Panc1 (cell line): ENCODE results near the gene UBTD2. TPM values are rescaled to one million over a fixed set of nuclear protein-coding genes. Genes with fewer than 3 reads are reported as not detected.

Experiments
- ATAC-seq: fragments of 200-7000 bp; cut with Tn5 transposase; 2 replicates; pipeline ENCODE4 v1.9.1; 2020; ENCODE audit warnings: mild to moderate bottlenecking, moderate library complexity
- BruUV-seq: library from RNA; stranded (reverse); fragments of 400-500 nt; replicated peaks from 2 replicates; lab custom pipeline; 2021; lab: Mats Ljungman, UMichigan
- CTCF ChIA-PET: fragments of 300-600 bp; sonication (Branson Sonifier 250); formaldehyde crosslinking; loops from one replicate; lab custom pipeline; 2022; ENCODE audit warnings: antibody characterized with exemption; lab: Charles Lee
- POLR2A ChIA-PET: fragments of 300-600 bp; sonication (Branson Sonifier 250); formaldehyde crosslinking; loops from one replicate; lab custom pipeline; 2022; ENCODE audit warnings: antibody characterized with exemption; lab: Charles Lee
- DNase-seq: peaks from one replicate; pipeline ENCODE4 v3.0.0-alpha.2; 2010; ENCODE audit warnings: low read depth, low spot score
- H3K27ac ChIP-seq: 2 replicates; pipeline ENCODE4 v1.5.1; 2011; ENCODE audit warnings: mild to moderate bottlenecking, low read length, inconsistent platforms
- H3K27me3 ChIP-seq: fragments of 200-500 bp; sonication (Bioruptor generic); 2 replicates; pipeline ENCODE4 v1.6.0; 2014; ENCODE audit warnings: low read length, inconsistent platforms; ENCODE audit not compliant: control insufficient read depth, insufficient read depth
- H3K36me3 ChIP-seq: fragments of 200-500 bp; sonication (Bioruptor generic); 2 replicates; pipeline ENCODE4 v1.5.1; 2014; ENCODE audit warnings: inconsistent platforms, mild to moderate bottlenecking, low read length, moderate library complexity; ENCODE audit not compliant: control insufficient read depth, insufficient read depth
- H3K4me1 ChIP-seq: 2 replicates; pipeline ENCODE4 v1.5.1; 2011; ENCODE audit warnings: inconsistent platforms, mild to moderate bottlenecking, low read length, moderate library complexity; ENCODE audit not compliant: control insufficient read depth, insufficient read depth
- H3K4me3 ChIP-seq, 2 experiments: 2 replicates each; pipeline ENCODE4 v1.5.1; 2011 to 2012; ENCODE audit warnings: low read depth in 2 of 2, low read length in 2 of 2, mild to moderate bottlenecking in 2 of 2, inconsistent platforms in 1 of 2, moderate library complexity in 1 of 2
- H3K9me3 ChIP-seq: fragments of 200-500 bp; sonication (Bioruptor generic); 2 replicates; pipeline ENCODE4 v1.5.1; 2014; ENCODE audit warnings: low read depth, mild to moderate bottlenecking, inconsistent platforms, low read length, moderate library complexity; ENCODE audit not compliant: control insufficient read depth, insufficient read depth
- POLR2AphosphoS5 ChIP-seq: IDR thresholded peaks from 2 replicates; pipeline ENCODE4 v1.6.1; 2012; ENCODE audit warnings: mild to moderate bottlenecking, low read depth, low read length, moderate library complexity
- SIN3A ChIP-seq: IDR thresholded peaks from 2 replicates; pipeline ENCODE4 v1.6.1; 2012; ENCODE audit warnings: low read depth, mild to moderate bottlenecking, low read length, moderate library complexity, borderline replicate concordance; ENCODE audit not compliant: insufficient read depth
- TCF7L2 ChIP-seq: IDR thresholded peaks from 2 replicates; pipeline ENCODE4 v1.6.1; 2011; ENCODE audit warnings: mild to moderate bottlenecking, low read depth, low read length, inconsistent platforms
- in situ Hi-C: cut with HindIII; loops from 2 replicates; pipeline ENCODE4 v1.10.0; 2016; ENCODE audit warnings: low sequenced_read_pairs, low pct_unique_long_range_greater_than_20kb
- intact Hi-C: fragments of 100-400 bp; cut with micrococcal nuclease; formaldehyde crosslinking; loops from one replicate; pipeline ENCODE4 v1.10.0; 2022; ENCODE audit not compliant: unreplicated experiment
- total RNA-seq: library from RNA; stranded (reverse); gene quantifications from one replicate; pipeline ENCODE4 v1.2.1, GENCODE V29; 2021; ENCODE audit not compliant: unreplicated experiment
- TF ChIP-seq, protein P1 (sequence below): fragments of 450-650 bp; IDR thresholded peaks from 2 replicates; pipeline ENCODE4 v1.5.1; 2017; ENCODE audit warnings: mild to moderate bottlenecking
- TF ChIP-seq, protein P2 (sequence below), 2 experiments: IDR thresholded peaks; 2 replicates each; pipeline ENCODE4 v1.6.1; 2011 to 2012; ENCODE audit warnings: low read depth in 2 of 2, control low read depth in 1 of 2, low read length in 1 of 2, mild to moderate bottlenecking in 1 of 2, moderate library complexity in 1 of 2; ENCODE audit not compliant: insufficient read depth in 1 of 2

UBTD2 gene
- total RNA-seq, 1 experiment from 2014 or later, result 32.5 TPM

DNA sequence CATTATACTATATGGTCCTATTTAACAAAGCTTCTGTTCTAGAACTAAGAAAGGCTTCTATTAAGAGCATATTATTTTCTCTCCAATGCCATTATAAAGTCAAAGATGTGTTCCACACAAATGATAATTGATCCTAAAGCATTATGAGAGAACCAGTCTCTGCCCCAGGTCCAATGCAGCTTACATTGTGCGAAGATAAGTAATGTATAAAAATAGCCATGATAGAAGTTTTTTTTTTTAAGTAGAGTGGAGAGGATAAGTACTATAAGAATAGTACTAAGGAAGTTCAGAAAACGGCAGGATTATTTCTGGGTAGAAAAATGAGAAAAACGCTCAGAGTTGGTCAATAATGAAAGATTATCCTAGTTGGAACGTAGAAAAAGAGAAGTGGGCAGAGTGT lies 15.6 kb downstream of the UBTD2 start:
- Histone ChIP-seq H3K4me1 (peaks cover 17% of the 10 kb centered on the region), H3K27me3 (no peaks in the 10 kb centered on the region), H3K4me3 (no peak overlapping the region), H3K27ac (no peak overlapping the region), H3K36me3 (no peaks in the 10 kb centered on the region), H3K9me3 (no peaks in the 10 kb centered on the region)
- POLR2A ChIA-PET, result no interaction called here
- intact Hi-C loops, result no loop called here
- CTCF ChIA-PET, result no interaction called here
- DNase-seq (no peak), ATAC-seq (no peak)
- no TSS peak for BruUV-seq
- in situ Hi-C loops, result no loop called here
- no peak for TF ChIP-seq POLR2AphosphoS5
- TF ChIP-seq, protein P1, sequence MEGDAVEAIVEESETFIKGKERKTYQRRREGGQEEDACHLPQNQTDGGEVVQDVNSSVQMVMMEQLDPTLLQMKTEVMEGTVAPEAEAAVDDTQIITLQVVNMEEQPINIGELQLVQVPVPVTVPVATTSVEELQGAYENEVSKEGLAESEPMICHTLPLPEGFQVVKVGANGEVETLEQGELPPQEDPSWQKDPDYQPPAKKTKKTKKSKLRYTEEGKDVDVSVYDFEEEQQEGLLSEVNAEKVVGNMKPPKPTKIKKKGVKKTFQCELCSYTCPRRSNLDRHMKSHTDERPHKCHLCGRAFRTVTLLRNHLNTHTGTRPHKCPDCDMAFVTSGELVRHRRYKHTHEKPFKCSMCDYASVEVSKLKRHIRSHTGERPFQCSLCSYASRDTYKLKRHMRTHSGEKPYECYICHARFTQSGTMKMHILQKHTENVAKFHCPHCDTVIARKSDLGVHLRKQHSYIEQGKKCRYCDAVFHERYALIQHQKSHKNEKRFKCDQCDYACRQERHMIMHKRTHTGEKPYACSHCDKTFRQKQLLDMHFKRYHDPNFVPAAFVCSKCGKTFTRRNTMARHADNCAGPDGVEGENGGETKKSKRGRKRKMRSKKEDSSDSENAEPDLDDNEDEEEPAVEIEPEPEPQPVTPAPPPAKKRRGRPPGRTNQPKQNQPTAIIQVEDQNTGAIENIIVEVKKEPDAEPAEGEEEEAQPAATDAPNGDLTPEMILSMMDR, result no peak
- TF ChIP-seq, protein P2, sequence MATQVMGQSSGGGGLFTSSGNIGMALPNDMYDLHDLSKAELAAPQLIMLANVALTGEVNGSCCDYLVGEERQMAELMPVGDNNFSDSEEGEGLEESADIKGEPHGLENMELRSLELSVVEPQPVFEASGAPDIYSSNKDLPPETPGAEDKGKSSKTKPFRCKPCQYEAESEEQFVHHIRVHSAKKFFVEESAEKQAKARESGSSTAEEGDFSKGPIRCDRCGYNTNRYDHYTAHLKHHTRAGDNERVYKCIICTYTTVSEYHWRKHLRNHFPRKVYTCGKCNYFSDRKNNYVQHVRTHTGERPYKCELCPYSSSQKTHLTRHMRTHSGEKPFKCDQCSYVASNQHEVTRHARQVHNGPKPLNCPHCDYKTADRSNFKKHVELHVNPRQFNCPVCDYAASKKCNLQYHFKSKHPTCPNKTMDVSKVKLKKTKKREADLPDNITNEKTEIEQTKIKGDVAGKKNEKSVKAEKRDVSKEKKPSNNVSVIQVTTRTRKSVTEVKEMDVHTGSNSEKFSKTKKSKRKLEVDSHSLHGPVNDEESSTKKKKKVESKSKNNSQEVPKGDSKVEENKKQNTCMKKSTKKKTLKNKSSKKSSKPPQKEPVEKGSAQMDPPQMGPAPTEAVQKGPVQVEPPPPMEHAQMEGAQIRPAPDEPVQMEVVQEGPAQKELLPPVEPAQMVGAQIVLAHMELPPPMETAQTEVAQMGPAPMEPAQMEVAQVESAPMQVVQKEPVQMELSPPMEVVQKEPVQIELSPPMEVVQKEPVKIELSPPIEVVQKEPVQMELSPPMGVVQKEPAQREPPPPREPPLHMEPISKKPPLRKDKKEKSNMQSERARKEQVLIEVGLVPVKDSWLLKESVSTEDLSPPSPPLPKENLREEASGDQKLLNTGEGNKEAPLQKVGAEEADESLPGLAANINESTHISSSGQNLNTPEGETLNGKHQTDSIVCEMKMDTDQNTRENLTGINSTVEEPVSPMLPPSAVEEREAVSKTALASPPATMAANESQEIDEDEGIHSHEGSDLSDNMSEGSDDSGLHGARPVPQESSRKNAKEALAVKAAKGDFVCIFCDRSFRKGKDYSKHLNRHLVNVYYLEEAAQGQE (IDR thresholded peaks at IDR 0.05; ENCODE audit: insufficient read depth in 1 of 2, low read depth in 2 of 2, low read length in 1 of 2), result no peak
- TF ChIP-seq SIN3A, result no peak
- TF ChIP-seq TCF7L2, result no peak

DNA sequence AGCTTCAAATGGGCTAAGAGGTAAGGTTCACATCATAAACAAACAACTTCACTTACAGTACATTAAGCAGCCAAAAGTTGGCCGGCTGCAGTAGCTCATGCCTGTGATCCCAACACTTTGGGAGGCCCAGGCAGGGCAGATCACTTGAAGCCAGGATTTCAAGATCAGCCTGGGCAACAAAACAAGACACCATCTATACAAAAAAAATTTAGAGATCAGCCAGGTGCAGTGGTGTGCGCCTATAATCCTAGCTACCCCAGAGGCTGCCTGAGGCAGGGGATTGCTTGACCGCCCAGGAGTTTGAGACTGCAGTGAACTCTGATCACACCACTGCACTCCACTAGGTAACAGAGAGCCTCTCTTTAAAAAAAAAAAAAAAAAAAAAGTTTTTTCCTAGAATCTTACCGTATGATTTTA lies 16.9 kb downstream of the UBTD2 start:
- intact Hi-C loops (no loop called here), in situ Hi-C loops (no loop called here)
- H3K4me3 ChIP-seq, result no peak overlapping the region
- DNase-seq, result no peak
- BruUV-seq, result no TSS peak
- H3K36me3 ChIP-seq, result no peaks in the 10 kb centered on the region
- ATAC-seq, result peak; percentile 32; the same call in 1 of the 2 replicates
- H3K27me3 ChIP-seq, result no peaks in the 10 kb centered on the region
- ChIA-PET POLR2A (interaction anchor here (0.7 kb wide), 1 partner anchor 11 kb away, joined by 5 read pairs; no protein-coding TSS in a partner anchor), CTCF (interaction anchor here (0.7 kb wide), 1 partner anchor 49 kb away, joined by 6 read pairs; no protein-coding TSS in a partner anchor)
- peaks cover 13% of the 10 kb centered on the region for H3K4me1 ChIP-seq
- H3K27ac ChIP-seq, result no peak overlapping the region
- TF ChIP-seq TCF7L2 (no peak), SIN3A (no peak), POLR2AphosphoS5 (no peak)
- TF ChIP-seq, protein P1, result no peak
- TF ChIP-seq, protein P2 (IDR thresholded peaks at IDR 0.05; ENCODE audit: insufficient read depth in 1 of 2, low read depth in 2 of 2, low read length in 1 of 2), result no peak
- no peaks in the 10 kb centered on the region for H3K9me3 ChIP-seq
